ENCODE measurements around the gene PDE11A. TPM values are rescaled to one million over a fixed set of nuclear protein-coding genes. Genes with fewer than 3 reads are reported as not detected.

The PDE11A gene
- total RNA-seq, 1 donor from 2014 or later, result 25.6 TPM

- Mint-ChIP-seq H3K9me3 (no peaks in the 10 kb centered on the region), H3K4me3 (no peak overlapping the region), H3K27me3 (ENCODE audit: low read depth) (no peaks in the 10 kb centered on the region), H3K36me3 (peaks cover 9% of the 10 kb centered on the region), H3K4me1 (peaks cover 8% of the 10 kb centered on the region), H3K27ac (no peak overlapping the region)
- DNase-seq (ENCODE audit: low spot score in 2 of 2, unreplicated experiment in 2 of 2), result no peak
- TF ChIP-seq, protein P1, sequence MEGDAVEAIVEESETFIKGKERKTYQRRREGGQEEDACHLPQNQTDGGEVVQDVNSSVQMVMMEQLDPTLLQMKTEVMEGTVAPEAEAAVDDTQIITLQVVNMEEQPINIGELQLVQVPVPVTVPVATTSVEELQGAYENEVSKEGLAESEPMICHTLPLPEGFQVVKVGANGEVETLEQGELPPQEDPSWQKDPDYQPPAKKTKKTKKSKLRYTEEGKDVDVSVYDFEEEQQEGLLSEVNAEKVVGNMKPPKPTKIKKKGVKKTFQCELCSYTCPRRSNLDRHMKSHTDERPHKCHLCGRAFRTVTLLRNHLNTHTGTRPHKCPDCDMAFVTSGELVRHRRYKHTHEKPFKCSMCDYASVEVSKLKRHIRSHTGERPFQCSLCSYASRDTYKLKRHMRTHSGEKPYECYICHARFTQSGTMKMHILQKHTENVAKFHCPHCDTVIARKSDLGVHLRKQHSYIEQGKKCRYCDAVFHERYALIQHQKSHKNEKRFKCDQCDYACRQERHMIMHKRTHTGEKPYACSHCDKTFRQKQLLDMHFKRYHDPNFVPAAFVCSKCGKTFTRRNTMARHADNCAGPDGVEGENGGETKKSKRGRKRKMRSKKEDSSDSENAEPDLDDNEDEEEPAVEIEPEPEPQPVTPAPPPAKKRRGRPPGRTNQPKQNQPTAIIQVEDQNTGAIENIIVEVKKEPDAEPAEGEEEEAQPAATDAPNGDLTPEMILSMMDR (IDR thresholded peaks at IDR 0.05; ENCODE audit: unreplicated experiment), result no peak
These were observed 420.7 kb downstream of the PDE11A start for GRCh38 chr2:177651833-177652232.

DNA sequence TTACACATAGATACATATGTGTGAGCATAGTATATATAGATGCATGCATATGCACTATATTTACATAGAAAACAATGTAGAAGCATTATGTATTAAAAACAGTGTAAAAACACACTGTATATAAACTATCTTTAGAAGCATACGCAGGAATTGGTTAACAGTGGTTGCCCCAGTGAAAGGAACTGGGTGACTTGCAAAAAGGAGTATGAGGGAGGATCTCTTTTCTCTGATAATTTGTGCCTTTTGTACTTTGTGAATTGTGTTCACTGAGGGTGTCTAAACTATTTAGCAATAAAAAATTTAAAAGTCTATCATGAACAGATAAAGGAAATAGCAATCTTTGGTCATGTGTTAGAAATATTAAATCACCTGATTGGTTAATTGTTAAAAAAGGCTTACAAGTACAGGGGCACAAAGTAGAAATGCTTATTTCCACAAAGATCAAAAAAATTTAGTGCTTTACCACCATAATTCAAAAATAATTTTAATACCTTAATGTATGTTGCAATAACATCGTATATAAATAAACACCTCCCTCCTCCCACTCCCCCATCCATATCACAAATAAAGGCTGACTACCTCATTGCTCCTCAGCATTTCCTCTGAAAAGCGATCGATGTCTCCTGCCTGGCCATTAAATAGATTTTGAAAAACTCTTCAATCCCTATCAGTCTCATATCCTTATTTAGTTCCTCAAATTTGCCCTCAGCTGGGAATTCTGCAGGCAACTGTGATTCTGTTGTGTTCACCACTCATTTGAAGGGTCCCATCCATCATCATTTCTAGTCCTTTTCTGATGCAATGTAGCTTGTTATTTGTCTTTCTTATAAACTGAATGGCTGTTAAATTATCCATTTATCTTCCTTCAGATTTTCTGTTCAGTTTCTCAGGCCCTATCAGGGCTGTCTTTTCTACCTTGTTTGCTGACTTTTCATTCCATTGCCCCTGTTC, 422.7 kb downstream of the PDE11A start:
- peaks cover 7% of the 10 kb centered on the region for H3K36me3 Mint-ChIP-seq
- H3K27ac Mint-ChIP-seq, result no peak overlapping the region
- no peaks in the 10 kb centered on the region for H3K27me3 Mint-ChIP-seq (ENCODE audit: low read depth)
- TF ChIP-seq, protein P1 (IDR thresholded peaks at IDR 0.05; ENCODE audit: unreplicated experiment), result no peak
- no peak overlapping the region for H3K4me3 Mint-ChIP-seq
- no peak for DNase-seq (ENCODE audit: low spot score in 2 of 2, unreplicated experiment in 2 of 2)
- peaks cover 1% of the 10 kb centered on the region for H3K9me3 Mint-ChIP-seq
- H3K4me1 Mint-ChIP-seq, result peaks cover 8% of the 10 kb centered on the region

DNA sequence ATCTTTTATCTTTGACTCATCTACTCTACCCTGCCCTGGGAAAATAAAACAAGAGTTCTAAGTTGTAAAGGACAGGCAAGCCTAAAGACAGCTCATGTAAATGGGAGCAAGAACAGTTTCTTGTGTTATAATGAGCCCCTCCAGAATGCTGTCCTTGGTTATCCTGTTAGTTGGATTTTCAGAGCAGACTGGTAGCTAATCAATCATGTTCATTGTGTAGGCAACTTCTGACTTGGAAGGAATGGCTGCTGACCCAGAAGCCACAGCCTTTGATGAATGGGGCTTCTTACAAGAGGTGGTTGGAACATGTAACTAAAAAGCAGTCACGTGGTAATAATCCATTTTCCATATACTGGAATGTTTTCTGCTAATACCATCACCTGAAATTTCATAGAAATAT, 425.8 kb downstream of the PDE11A start:
- H3K4me3 Mint-ChIP-seq, result no peak overlapping the region
- no peaks in the 10 kb centered on the region for H3K27me3 Mint-ChIP-seq (ENCODE audit: low read depth)
- peaks cover 14% of the 10 kb centered on the region for H3K9me3 Mint-ChIP-seq
- no peak overlapping the region for H3K27ac Mint-ChIP-seq
- TF ChIP-seq, protein P1 (IDR thresholded peaks at IDR 0.05; ENCODE audit: unreplicated experiment), result no peak
- H3K36me3 Mint-ChIP-seq, result peaks cover 22% of the 10 kb centered on the region
- DNase-seq (ENCODE audit: low spot score in 2 of 2, unreplicated experiment in 2 of 2), result no peak
- peaks cover 4% of the 10 kb centered on the region for H3K4me1 Mint-ChIP-seq

- Mint-ChIP-seq H3K27me3 (ENCODE audit: low read depth) (no peaks in the 10 kb centered on the region), H3K4me3 (no peak overlapping the region), H3K27ac (no peak overlapping the region), H3K36me3 (peaks cover 22% of the 10 kb centered on the region), H3K9me3 (peaks cover 14% of the 10 kb centered on the region), H3K4me1 (no peaks in the 10 kb centered on the region)
- DNase-seq (ENCODE audit: low spot score in 2 of 2, unreplicated experiment in 2 of 2), result no peak
- TF ChIP-seq, protein P1 (IDR thresholded peaks at IDR 0.05; ENCODE audit: unreplicated experiment), result no peak
These were observed 426.3 kb downstream of the PDE11A start for GRCh38 chr2:177646241-177646640.

- H3K27me3 Mint-ChIP-seq (ENCODE audit: low read depth), result no peaks in the 10 kb centered on the region
- H3K36me3 Mint-ChIP-seq, result peaks cover 27% of the 10 kb centered on the region
- H3K9me3 Mint-ChIP-seq, result peaks cover 14% of the 10 kb centered on the region
- no peak for DNase-seq (ENCODE audit: low spot score in 2 of 2, unreplicated experiment in 2 of 2)
- no peak overlapping the region for H3K4me3 Mint-ChIP-seq
- no peak overlapping the region for H3K27ac Mint-ChIP-seq
- peaks cover 4% of the 10 kb centered on the region for H3K4me1 Mint-ChIP-seq
- TF ChIP-seq, protein P1 (IDR thresholded peaks at IDR 0.05; ENCODE audit: unreplicated experiment), result no peak
These were observed 431.2 kb downstream of the PDE11A start for GRCh38 chr2:177641331-177641730.
